Small intestine (tissue), 7 donors: ENCODE results near the gene ARID4A. TPM values are rescaled to one million over a fixed set of nuclear protein-coding genes. Genes with fewer than 3 reads are reported as not detected.
A peak's percentile ranks its signal among the peaks of the same experiment; 100 is the strongest.

ENCODE experiments used
- DNase-seq, 2 donors: peaks; one replicate each; pipeline versions ENCODE4 v3.0.0 to v3.0.0-alpha.2; 2013
- FAIRE-seq: peaks from 2 replicates; lab custom pipeline; 2012; peaks lifted over from hg19 to GRCh38; lab: Jason Lieb, UNC
- H3K27ac ChIP-seq, 3 donors: one replicate each; pipeline ENCODE4 v1.5.1; 2013; ENCODE audit warnings: low read length in 2 of 3, mild to moderate bottlenecking in 2 of 3, control low read depth in 1 of 3, inconsistent platforms in 1 of 3, low read depth in 1 of 3, moderate library complexity in 1 of 3
- H3K27me3 ChIP-seq, 3 donors: one replicate each; pipeline ENCODE4 v1.6.1; 2013; ENCODE audit warnings: low read length in 3 of 3, inconsistent platforms in 1 of 3; ENCODE audit not compliant: control insufficient read depth in 3 of 3, insufficient read depth in 3 of 3
- H3K36me3 ChIP-seq, 3 donors: one replicate each; pipeline ENCODE4 v1.6.1; 2013; ENCODE audit warnings: low read length in 3 of 3, inconsistent platforms in 1 of 3, low read depth in 1 of 3, mild to moderate bottlenecking in 1 of 3, moderate library complexity in 1 of 3; ENCODE audit not compliant: control insufficient read depth in 3 of 3, insufficient read depth in 2 of 3
- H3K4me1 ChIP-seq, 3 donors: one replicate each; pipeline ENCODE4 v1.6.1; 2013; ENCODE audit warnings: low read length in 2 of 3, inconsistent platforms in 1 of 3, low read depth in 1 of 3, mild to moderate bottlenecking in 1 of 3, moderate library complexity in 1 of 3; ENCODE audit not compliant: control insufficient read depth in 3 of 3, insufficient read depth in 2 of 3
- H3K4me3 ChIP-seq, 3 donors: one replicate each; pipeline ENCODE4 v1.5.1; 2013; ENCODE audit warnings: low read length in 3 of 3, control low read depth in 1 of 3, inconsistent platforms in 1 of 3, low read depth in 1 of 3, mild to moderate bottlenecking in 1 of 3, moderate library complexity in 1 of 3
- H3K9me3 ChIP-seq, 2 donors: one replicate each; pipeline ENCODE4 v1.6.1; 2013; ENCODE audit warnings: low read depth in 1 of 2, low read length in 1 of 2; ENCODE audit not compliant: control insufficient read depth in 2 of 2, insufficient read depth in 1 of 2
- WGBS, 3 donors: extraction: QIAGEN DNeasy Blood & Tissue Kit; methylation state at CpG; one replicate each; pipeline ENCODE4 v1.1.7; 2013; 5-methylcytosine and 5-hydroxymethylcytosine counted together
- polyA plus RNA-seq, 4 donors: library from polyadenylated mRNA; stranded (reverse) in 3 of 4; unstranded in 1 of 4; fragments of 200-250 nt in 3 of 4; fragments of 120-200 nt in 1 of 4; gene quantifications; one replicate each; pipeline versions ENCODE4 v1.2.1 to v1.2.3, GENCODE V29; 2013
- donor health status: healthy with polysubstance abuse.
- donor health status: control.
- donor health status: control.
- donor health status: Bipolar disorder and iron deficiency.
- donor health status: healthy.

The ARID4A gene
- polyA plus RNA-seq, 4 donors = 5.5 to 20.8 (median 7.5) TPM

DNA sequence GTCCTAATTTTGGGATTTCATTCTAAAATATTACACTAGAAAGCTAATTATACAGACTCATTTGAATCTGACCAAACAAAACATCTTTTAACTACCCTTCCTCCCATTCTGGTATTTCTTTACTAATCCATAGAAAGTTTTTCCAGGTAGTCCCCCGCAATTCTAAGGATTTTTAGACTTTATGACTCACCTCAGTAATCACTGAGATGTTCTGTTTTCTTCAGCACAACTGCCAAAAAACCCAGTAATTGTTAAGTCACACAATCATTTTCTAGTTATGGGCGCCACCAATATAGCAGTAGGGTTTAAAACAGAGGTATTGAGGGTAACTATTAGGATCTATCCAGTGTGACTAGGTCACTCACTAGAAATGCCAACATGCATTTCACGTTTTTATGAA lies 1.6 kb upstream of the ARID4A start:
- 3 to 5% (median 5%) methylated on average over 3 of the region's 3 CpGs for WGBS, 3 donors
- peak overlapping the region in 2 of 3 donors; percentile 73 to 79 for H3K4me3 ChIP-seq
- FAIRE-seq (no peak), DNase-seq (no peak)
- H3K4me1 ChIP-seq = peaks cover 0 to 6% (median 0%) of the 10 kb centered on the region in 3 donors
- peaks cover 5 to 21% (median 7%) of the 10 kb centered on the region in 3 donors for H3K36me3 ChIP-seq
- peak overlapping the region in 1 of 3 donors; percentile 97 for H3K27ac ChIP-seq
- H3K27me3 ChIP-seq = no peaks in the 10 kb centered on the region
- no peaks in the 10 kb centered on the region for H3K9me3 ChIP-seq

DNA sequence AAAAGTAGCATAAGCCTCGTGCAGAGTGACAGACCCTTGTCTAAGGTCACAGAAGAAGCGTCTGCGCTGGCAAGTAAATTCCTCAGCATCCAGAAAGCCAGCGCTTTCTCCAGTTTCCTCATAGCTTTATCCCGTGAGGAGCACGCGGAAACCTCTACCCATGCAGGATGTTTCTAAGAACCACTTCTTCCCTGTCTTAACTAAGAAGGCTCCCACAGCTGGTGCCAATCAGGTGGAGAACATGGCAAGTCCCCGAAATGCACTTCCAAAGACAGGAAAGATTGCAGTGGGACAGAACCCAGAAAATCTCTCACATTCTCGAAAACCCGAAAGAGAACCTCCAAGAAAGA lies 968 bp upstream of the ARID4A start:
- Histone ChIP-seq H3K4me3 (peak overlapping the region; percentile 61 to 79 (median 73)), H3K27me3 (no peaks in the 10 kb centered on the region), H3K27ac (peak overlapping the region; percentile 96 to 99 (median 97)), H3K36me3 (peaks cover 5 to 25% (median 7%) of the 10 kb centered on the region in 3 donors), H3K4me1 (peaks cover 0 to 6% (median 0%) of the 10 kb centered on the region in 3 donors), H3K9me3 (no peaks in the 10 kb centered on the region)
- 0% methylated on average over 10 of the region's 10 CpGs for WGBS, 3 donors
- DNase-seq (no peak), FAIRE-seq (no peak)

- Histone ChIP-seq H3K27me3 (no peaks in the 10 kb centered on the region), H3K9me3 (no peaks in the 10 kb centered on the region), H3K36me3 (peaks cover 4 to 27% (median 5%) of the 10 kb centered on the region in 3 donors), H3K27ac (peak overlapping the region; percentile 96 to 99 (median 99)), H3K4me3 (peak overlapping the region; percentile 61 to 99 (median 97)), H3K4me1 (peaks cover 0 to 6% (median 0%) of the 10 kb centered on the region in 3 donors)
- WGBS, 3 donors = 0% methylated on average over 40 of the region's 40 CpGs
- peak; percentile 99 to 100 for DNase-seq
- peak; percentile 98 for FAIRE-seq
Observed at GRCh38 chr14:58297762-58298476, 436 bp upstream of the ARID4A start.

- peaks cover 3 to 22% (median 8%) of the 10 kb centered on the region in 3 donors for H3K36me3 ChIP-seq
- no peaks in the 10 kb centered on the region for H3K9me3 ChIP-seq
- H3K27ac ChIP-seq = peak overlapping the region; percentile 88 to 99 (median 99)
- peak; percentile 17 to 60 for DNase-seq
- H3K4me1 ChIP-seq = peaks cover 0 to 6% (median 0%) of the 10 kb centered on the region in 3 donors
- peak overlapping the region; percentile 97 to 100 (median 99) for H3K4me3 ChIP-seq
- FAIRE-seq = no peak
- WGBS, 3 donors = 1 to 2% (median 2%) methylated on average over 35 to 48 of the region's 48 CpGs
- no peaks in the 10 kb centered on the region for H3K27me3 ChIP-seq
Observed at GRCh38 chr14:58299401-58300330, 1.3 kb downstream of the ARID4A start.

DNA sequence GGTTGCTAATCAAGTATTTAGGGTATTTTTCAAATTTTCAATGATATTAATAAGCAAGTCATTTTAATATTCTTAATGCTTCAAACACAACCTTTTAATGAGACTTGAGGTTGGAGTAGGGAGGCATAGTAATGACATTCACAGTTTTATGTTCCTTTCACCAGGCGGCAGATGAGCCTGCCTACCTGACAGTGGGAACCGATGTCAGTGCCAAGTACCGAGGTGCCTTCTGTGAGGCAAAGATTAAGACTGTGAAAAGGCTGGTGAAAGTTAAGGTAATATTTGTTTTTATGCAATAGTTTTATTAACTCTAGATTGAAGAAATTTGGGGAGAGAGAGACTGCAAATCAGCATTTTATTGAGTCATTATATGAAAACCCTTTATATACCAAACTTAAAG lies 3.1 kb downstream of the ARID4A start:
- no peaks in the 10 kb centered on the region for H3K9me3 ChIP-seq
- H3K4me3 ChIP-seq = no peak overlapping the region
- H3K36me3 ChIP-seq = peaks cover 3 to 14% (median 6%) of the 10 kb centered on the region in 3 donors
- peaks cover 0 to 6% (median 0%) of the 10 kb centered on the region in 3 donors for H3K4me1 ChIP-seq
- 91 to 97% (median 93%) methylated on average over 3 of the region's 3 CpGs for WGBS, 3 donors
- FAIRE-seq = no peak
- no peak overlapping the region for H3K27ac ChIP-seq
- no peak for DNase-seq
- no peaks in the 10 kb centered on the region for H3K27me3 ChIP-seq

- no peaks in the 10 kb centered on the region for H3K27me3 ChIP-seq
- no peak overlapping the region for H3K4me3 ChIP-seq
- H3K4me1 ChIP-seq = no peaks in the 10 kb centered on the region
- 57 to 77% (median 76%) methylated on average over 2 of the region's 2 CpGs for WGBS, 3 donors
- H3K36me3 ChIP-seq = peaks cover 6 to 18% (median 9%) of the 10 kb centered on the region in 3 donors
- no peaks in the 10 kb centered on the region for H3K9me3 ChIP-seq
- DNase-seq (no peak), FAIRE-seq (no peak)
- H3K27ac ChIP-seq = no peak overlapping the region
Observed at GRCh38 chr14:58305730-58306129, 7.4 kb downstream of the ARID4A start.

- Histone ChIP-seq H3K27ac (no peak overlapping the region), H3K4me1 (no peaks in the 10 kb centered on the region), H3K9me3 (no peaks in the 10 kb centered on the region), H3K36me3 (peaks cover 6 to 17% (median 9%) of the 10 kb centered on the region in 3 donors), H3K27me3 (no peaks in the 10 kb centered on the region), H3K4me3 (no peak overlapping the region)
- WGBS, 3 donors = 65 to 81% (median 71%) methylated on average over 8 of the region's 8 CpGs
- no peak for FAIRE-seq
- no peak for DNase-seq
Observed at GRCh38 chr14:58307597-58308316, 9.4 kb downstream of the ARID4A start.

GRCh38 chr14:58309086-58309485 lies 10.7 kb downstream of the ARID4A start:
- no peak for FAIRE-seq
- 80 to 88% (median 87%) methylated on average over 2 of the region's 2 CpGs for WGBS, 3 donors
- Histone ChIP-seq H3K4me1 (no peaks in the 10 kb centered on the region), H3K27ac (no peak overlapping the region), H3K9me3 (no peaks in the 10 kb centered on the region), H3K27me3 (no peaks in the 10 kb centered on the region), H3K4me3 (no peak overlapping the region), H3K36me3 (peaks cover 0 to 22% (median 7%) of the 10 kb centered on the region in 3 donors)
- DNase-seq = no peak
